SJSA1 (cell line): Measurements from ENCODE around the gene ERBB2. TPM values are rescaled to one million over a fixed set of nuclear protein-coding genes. Genes with fewer than 3 reads are reported as not detected.

Source experiments
- total RNA-seq: library from RNA; depleted of rRNA; stranded (reverse); fragments of >200 nt; shearing (Covaris generic); gene quantifications from 2 replicates; pipeline ENCODE4 v1.2.3, GENCODE V29; 2014; rRNA removed

The ERBB2 gene
- total RNA-seq, 1 experiment from 2014 or later: 26.8 TPM

Other genes starting within 250 kb of the ERBB2 start
- gene MED1, start 248.8 kb upstream of the ERBB2 start, total RNA-seq: 12.5 and 15.4 TPM in 2 replicates
- 22.8 and 33.6 TPM in 2 replicates for gene CDK12, start 238.6 kb upstream of the ERBB2 start, total RNA-seq
- gene NEUROD2, start 92.1 kb upstream of the ERBB2 start, total RNA-seq: not detected in 2 replicates
- not detected in 2 replicates for gene PPP1R1B, start 73.1 kb upstream of the ERBB2 start, total RNA-seq
- gene STARD3, start 62.9 kb upstream of the ERBB2 start, total RNA-seq: 27.8 and 46.6 TPM in 2 replicates
- 0.11 TPM in 1 of 2 replicates, not detected in the other for gene TCAP, start 34.7 kb upstream of the ERBB2 start, total RNA-seq
- gene PNMT, start 31.6 kb upstream of the ERBB2 start, total RNA-seq: not detected in 2 replicates
- 8.4 and 10.1 TPM in 2 replicates for gene PGAP3, start 12.0 kb upstream of the ERBB2 start, total RNA-seq
- gene MIEN1, start 30.5 kb downstream of the ERBB2 start, total RNA-seq: 53.3 and 99.4 TPM in 2 replicates
- gene GRB7, start 37.9 kb downstream of the ERBB2 start, total RNA-seq: not detected in 2 replicates
- gene IKZF3, start 164.2 kb downstream of the ERBB2 start, total RNA-seq: under 0.01 TPM in 1 of 2 replicates, not detected in the other
- not detected in 2 replicates for gene ZPBP2, start 168.1 kb downstream of the ERBB2 start, total RNA-seq
- 0.85 and 2.2 TPM in 2 replicates for gene GSDMB, start 218.6 kb downstream of the ERBB2 start, total RNA-seq
- gene ORMDL3, start 227.5 kb downstream of the ERBB2 start, total RNA-seq: 36.0 and 39.1 TPM in 2 replicates
- gene LRRC3C, start 227.7 kb downstream of the ERBB2 start, total RNA-seq: not detected in 2 replicates